Smooth muscle cell (in vitro differentiated cells): ENCODE measurements around the gene C5orf24. TPM values are rescaled to one million over a fixed set of nuclear protein-coding genes. Genes with fewer than 3 reads are reported as not detected.

Experiments used
- DNase-seq: peaks from one replicate; lab custom pipeline; 2025; ENCODE audit not compliant: unreplicated experiment; lab: John Stamatoyannopoulos, UW
- H2AFZ ChIP-seq: fragments of 200-600 bp; sonication (generic); 2 replicates; pipeline ENCODE4 v1.6.0; 2016; ENCODE audit warnings: antibody characterized with exemption, low read depth, mild to moderate bottlenecking
- H3F3A ChIP-seq: fragments of 200-600 bp; sonication (generic); 2 replicates; pipeline ENCODE4 v1.6.0; 2017; ENCODE audit warnings: antibody characterized with exemption, low read depth
- H3K27ac ChIP-seq: fragments of 200-600 bp; sonication (generic); 2 replicates; pipeline ENCODE4 v1.5.1; 2016; ENCODE audit warnings: low read depth, mild to moderate bottlenecking
- H3K27me3 ChIP-seq: fragments of 200-600 bp; sonication (generic); 2 replicates; pipeline ENCODE4 v1.6.1; 2016; ENCODE audit warnings: low read depth, mild to moderate bottlenecking
- H3K36me3 ChIP-seq: fragments of 200-600 bp; sonication (generic); 2 replicates; pipeline ENCODE4 v1.5.1; 2016; ENCODE audit warnings: low read depth
- H3K4me1 ChIP-seq: fragments of 200-600 bp; sonication (generic); 2 replicates; pipeline ENCODE4 v1.5.1; 2016; ENCODE audit warnings: low read depth
- H3K4me2 ChIP-seq: fragments of 200-600 bp; sonication (generic); 2 replicates; pipeline ENCODE4 v1.6.0; 2016; ENCODE audit warnings: mild to moderate bottlenecking
- H3K4me3 ChIP-seq: fragments of 200-600 bp; sonication (generic); 2 replicates; pipeline ENCODE4 v1.5.1; 2016; ENCODE audit warnings: mild to moderate bottlenecking
- H3K79me2 ChIP-seq: fragments of 200-600 bp; sonication (generic); 2 replicates; pipeline ENCODE4 v1.6.0; 2016; ENCODE audit warnings: low read depth, mild to moderate bottlenecking
- H3K9ac ChIP-seq: fragments of 200-600 bp; sonication (generic); 2 replicates; pipeline ENCODE4 v1.6.0; 2016; ENCODE audit warnings: low read depth
- H3K9me3 ChIP-seq: fragments of 200-600 bp; sonication (generic); replicated peaks from 2 replicates; pipeline ENCODE4 v1.5.1; 2016; ENCODE audit warnings: low read depth
- H4K20me1 ChIP-seq: fragments of 200-600 bp; sonication (generic); 2 replicates; pipeline ENCODE4 v1.6.0; 2016; ENCODE audit warnings: low read depth
- WGBS: methylation state at CpG from one replicate; pipeline ENCODE4 v1.1.7; 2016; ENCODE audit warnings: low lambda C conversion rate; 5-methylcytosine and 5-hydroxymethylcytosine counted together
- polyA plus RNA-seq: library from polyadenylated mRNA; unstranded; fragments of >200 nt; fragmentation: Nextera tagmentation; extraction: Ambion mirVana; gene quantifications from 2 replicates; pipeline ENCODE4 v1.2.1, GENCODE V29; 2016
- total RNA-seq: library from RNA; depleted of rRNA; stranded (reverse); fragments of >200 nt; gene quantifications from 2 replicates; pipeline ENCODE4 v1.2.3, GENCODE V29; 2014
- TF ChIP-seq, protein P1 (sequence below): fragments of 200-600 bp; sonication (generic); IDR thresholded peaks from 2 replicates; pipeline ENCODE4 v1.5.1; 2017; ENCODE audit warnings: borderline replicate concordance, mild to moderate bottlenecking, antibody characterized with exemption; ENCODE audit not compliant: insufficient read depth, poor library complexity, severe bottlenecking

The C5orf24 gene
- total and polyA plus RNA-seq, 2 experiments from 2014 or later: 34.3 to 88.3 TPM

DNA sequence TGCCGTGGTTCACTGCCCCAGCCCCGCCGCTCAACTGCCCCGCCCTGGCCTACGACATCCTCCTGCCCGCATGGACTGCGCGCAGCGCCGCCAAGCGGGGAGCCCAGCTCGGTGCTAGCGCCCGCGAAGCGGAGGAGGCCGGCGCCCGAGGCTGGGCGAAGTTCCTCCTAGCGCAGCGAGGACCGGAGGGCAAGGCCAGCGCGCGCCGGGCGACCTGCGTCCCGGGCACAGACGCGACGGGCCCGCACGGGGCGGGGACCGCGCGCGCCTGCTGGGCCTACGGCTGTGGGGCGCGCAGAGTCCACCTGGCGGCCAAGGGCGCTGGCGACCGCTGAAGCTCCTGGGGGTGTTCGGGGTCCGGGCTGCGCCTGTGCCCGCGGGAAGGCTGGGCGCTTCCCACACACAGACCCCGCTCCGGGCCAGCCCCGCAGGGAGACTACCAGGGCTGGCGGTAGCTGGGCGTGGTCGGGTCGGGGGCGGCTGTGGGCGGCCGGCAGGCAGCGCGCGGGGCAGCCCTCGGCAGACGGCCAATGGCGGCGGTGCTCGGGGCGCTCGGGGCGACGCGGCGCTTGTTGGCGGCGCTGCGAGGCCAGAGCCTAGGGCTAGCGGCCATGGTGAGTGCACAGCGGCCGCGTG lies 59.0 kb downstream of the C5orf24 start, which contains the start of gene PCBD2:
TSS of gene PCBD2 (plus strand) at position 522 of the 636 bp plus-strand sequence. CDS start at position 531, 9 bp downstream.
- Histone ChIP-seq H3K36me3 (no peaks in the 10 kb centered on the region), H3K9ac (peak within 1 kb of the TSS; percentile 85), H3K4me1 (no peaks in the 10 kb centered on the region), H3K4me3 (peak within 1 kb of the TSS; percentile 79), H3F3A (peaks cover 5% of the 10 kb centered on the region), H3K79me2 (peaks cover 13% of the 10 kb centered on the region), H3K9me3 (no peaks in the 10 kb centered on the region), H3K27me3 (no peaks in the 10 kb centered on the region), H3K4me2 (peak within 1 kb of the TSS; percentile 90), H2AFZ (peak within 1 kb of the TSS; percentile 82), H4K20me1 (no peaks in the 10 kb centered on the region), H3K27ac (peak within 1 kb of the TSS; percentile 80)
- TF ChIP-seq, protein P1, sequence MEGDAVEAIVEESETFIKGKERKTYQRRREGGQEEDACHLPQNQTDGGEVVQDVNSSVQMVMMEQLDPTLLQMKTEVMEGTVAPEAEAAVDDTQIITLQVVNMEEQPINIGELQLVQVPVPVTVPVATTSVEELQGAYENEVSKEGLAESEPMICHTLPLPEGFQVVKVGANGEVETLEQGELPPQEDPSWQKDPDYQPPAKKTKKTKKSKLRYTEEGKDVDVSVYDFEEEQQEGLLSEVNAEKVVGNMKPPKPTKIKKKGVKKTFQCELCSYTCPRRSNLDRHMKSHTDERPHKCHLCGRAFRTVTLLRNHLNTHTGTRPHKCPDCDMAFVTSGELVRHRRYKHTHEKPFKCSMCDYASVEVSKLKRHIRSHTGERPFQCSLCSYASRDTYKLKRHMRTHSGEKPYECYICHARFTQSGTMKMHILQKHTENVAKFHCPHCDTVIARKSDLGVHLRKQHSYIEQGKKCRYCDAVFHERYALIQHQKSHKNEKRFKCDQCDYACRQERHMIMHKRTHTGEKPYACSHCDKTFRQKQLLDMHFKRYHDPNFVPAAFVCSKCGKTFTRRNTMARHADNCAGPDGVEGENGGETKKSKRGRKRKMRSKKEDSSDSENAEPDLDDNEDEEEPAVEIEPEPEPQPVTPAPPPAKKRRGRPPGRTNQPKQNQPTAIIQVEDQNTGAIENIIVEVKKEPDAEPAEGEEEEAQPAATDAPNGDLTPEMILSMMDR: peak; percentile 80
- under 1% methylated on average over 51 of the region's 84 CpGs for WGBS
- peak; percentile 83 for DNase-seq

GRCh38 chr5:134905246-134905996 lies 59.7 kb downstream of the C5orf24 start:
- DNase-seq: peak; percentile 61
- 1% methylated on average over 30 of the region's 54 CpGs for WGBS
- no peaks in the 10 kb centered on the region for H4K20me1 ChIP-seq
- H3K36me3 ChIP-seq: no peaks in the 10 kb centered on the region
- H3K4me3 ChIP-seq: peak overlapping the region; percentile 79
- peak overlapping the region; percentile 85 for H3K9ac ChIP-seq
- H2AFZ ChIP-seq: peak overlapping the region; percentile 21
- H3K4me2 ChIP-seq: peak overlapping the region; percentile 90
- peaks cover 5% of the 10 kb centered on the region for H3F3A ChIP-seq
- H3K4me1 ChIP-seq: no peaks in the 10 kb centered on the region
- no peaks in the 10 kb centered on the region for H3K27me3 ChIP-seq
- TF ChIP-seq, protein P1: peak; percentile 67
- H3K27ac ChIP-seq: peak overlapping the region; percentile 80
- peaks cover 13% of the 10 kb centered on the region for H3K79me2 ChIP-seq
- no peaks in the 10 kb centered on the region for H3K9me3 ChIP-seq

DNA sequence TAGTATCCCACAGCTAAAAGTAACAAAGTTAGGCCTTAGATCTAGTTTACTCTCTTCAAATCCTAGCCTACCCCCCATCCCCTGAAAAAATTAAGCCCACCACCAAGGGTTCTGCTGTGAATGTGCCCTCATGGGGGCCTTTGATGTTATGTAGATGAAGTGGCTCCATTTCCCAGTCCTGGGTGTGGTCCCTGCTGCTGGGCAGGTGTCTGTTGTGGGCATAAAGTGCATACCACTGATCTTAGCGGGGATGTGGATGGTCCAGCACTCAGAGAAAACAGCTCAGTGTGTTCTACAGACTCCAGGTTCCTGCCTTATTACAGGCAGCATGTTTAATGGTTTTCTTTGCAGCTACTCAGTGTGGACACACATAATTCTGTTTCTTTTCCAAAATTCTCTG lies 61.0 kb downstream of the C5orf24 start:
- Histone ChIP-seq H3F3A (no peaks in the 10 kb centered on the region), H4K20me1 (no peaks in the 10 kb centered on the region), H3K9ac (no peak overlapping the region), H3K9me3 (no peaks in the 10 kb centered on the region), H3K4me3 (no peak overlapping the region), H3K27me3 (no peaks in the 10 kb centered on the region), H3K79me2 (peaks cover 13% of the 10 kb centered on the region), H3K36me3 (no peaks in the 10 kb centered on the region), H2AFZ (no peak overlapping the region), H3K27ac (no peak overlapping the region), H3K4me2 (no peak overlapping the region), H3K4me1 (no peaks in the 10 kb centered on the region)
- DNase-seq: no peak
- TF ChIP-seq, protein P1: no peak
- WGBS: 93% methylated on average over 1 of the region's 1 CpG

Other genes with a start within 250 kb of the C5orf24 start
- gene SAR1B, start 213.1 kb upstream of the C5orf24 start, total RNA-seq: 69.3 and 73.8 TPM in 2 replicates
- 42.9 and 52.0 TPM in 2 replicates for gene SAR1B, start 213.1 kb upstream of the C5orf24 start, polyA plus RNA-seq
- gene SEC24A, start 197.2 kb upstream of the C5orf24 start, total RNA-seq: 76.9 and 82.3 TPM in 2 replicates
- gene SEC24A, start 197.2 kb upstream of the C5orf24 start, polyA plus RNA-seq: 18.1 and 27.0 TPM in 2 replicates
- gene CAMLG, start 107.4 kb upstream of the C5orf24 start, total RNA-seq: 32.4 and 35.4 TPM in 2 replicates
- 29.1 and 31.4 TPM in 2 replicates for gene CAMLG, start 107.4 kb upstream of the C5orf24 start, polyA plus RNA-seq
- gene DDX46, start 87.2 kb upstream of the C5orf24 start, total RNA-seq: 29.2 and 29.4 TPM in 2 replicates
- 18.5 and 24.5 TPM in 2 replicates for gene DDX46, start 87.2 kb upstream of the C5orf24 start, polyA plus RNA-seq
- gene TXNDC15, start 28.4 kb downstream of the C5orf24 start, total RNA-seq: 118 TPM in 2 replicates
- gene TXNDC15, start 28.4 kb downstream of the C5orf24 start, polyA plus RNA-seq: 54.0 and 70.8 TPM in 2 replicates
- 2.4 and 2.5 TPM in 2 replicates for gene PCBD2, start 59.2 kb downstream of the C5orf24 start, total RNA-seq
- gene PCBD2, start 59.2 kb downstream of the C5orf24 start, polyA plus RNA-seq: 3.3 and 4.2 TPM in 2 replicates
- gene CATSPER3, start 121.9 kb downstream of the C5orf24 start, total RNA-seq: not detected in 2 replicates
- 0.32 TPM in 1 of 2 replicates, not detected in the other for gene CATSPER3, start 121.9 kb downstream of the C5orf24 start, polyA plus RNA-seq
- gene PITX1, start 188.3 kb downstream of the C5orf24 start, total RNA-seq: 122 and 161 TPM in 2 replicates
- gene PITX1, start 188.3 kb downstream of the C5orf24 start, polyA plus RNA-seq: 418 and 473 TPM in 2 replicates